HUES48 (cell line): Measurements from ENCODE around the gene ATPAF2.
A peak's percentile ranks its signal among the peaks of the same experiment; 100 is the strongest.

ENCODE experiments used
- H3K27ac ChIP-seq: one replicate; pipeline ENCODE4 v1.7.0; 2013; ENCODE audit warnings: low read depth, low read length, inconsistent platforms
- H3K27me3 ChIP-seq: 2 replicates; pipeline ENCODE4 v1.6.1; 2013; ENCODE audit warnings: mild to moderate bottlenecking, low read length; ENCODE audit not compliant: control insufficient read depth, insufficient read depth
- H3K36me3 ChIP-seq: 2 replicates; pipeline ENCODE4 v1.6.1; 2013; ENCODE audit warnings: low read length; ENCODE audit not compliant: control insufficient read depth, insufficient read depth
- H3K4me1 ChIP-seq: 2 replicates; pipeline ENCODE4 v1.6.1; 2013; ENCODE audit warnings: mild to moderate bottlenecking, low read length; ENCODE audit not compliant: control insufficient read depth, insufficient read depth
- H3K4me3 ChIP-seq: 2 replicates; pipeline ENCODE4 v1.5.1; 2013; ENCODE audit warnings: mild to moderate bottlenecking, low read depth, low read length
- H3K9ac ChIP-seq: 2 replicates; pipeline ENCODE4 v1.6.1; 2013; ENCODE audit warnings: mild to moderate bottlenecking, low read depth, low read length, moderate library complexity
- H3K9me3 ChIP-seq: 2 replicates; pipeline ENCODE4 v1.6.1; 2013; ENCODE audit warnings: low read length; ENCODE audit not compliant: control insufficient read depth, insufficient read depth

ATPAF2 gene

GRCh38 chr17:17972126-17972951, 66.6 kb downstream of the ATPAF2 start, which contains the start of the genes DRC3 and TOM1L2:
Gene DRC3, plus strand, starts transcription at chr17:17972862. Its CDS starts 4,737 bp downstream, at chr17:17977599.
Gene TOM1L2, minus strand, starts transcription at chr17:17972400. Its CDS starts 87 bp downstream, at chr17:17972313.
- Histone ChIP-seq H3K27me3 (no peaks in the 10 kb centered on the region), H3K36me3 (no peaks in the 10 kb centered on the region), H3K4me1 (peaks cover 3% of the 10 kb centered on the region; the same call in 1 of the 2 replicates), H3K27ac (no peak within 1 kb of the TSS), H3K9me3 (no peaks in the 10 kb centered on the region), H3K4me3 (peak within 1 kb of the TSS; percentile 76), H3K9ac (no peak within 1 kb of the TSS)

GRCh38 chr17:17971431-17972125, 67.4 kb downstream of the ATPAF2 start:
- H3K9me3 ChIP-seq: no peaks in the 10 kb centered on the region
- H3K4me1 ChIP-seq: peaks cover 3% of the 10 kb centered on the region; the same call in 1 of the 2 replicates
- H3K27ac ChIP-seq: no peak overlapping the region
- no peaks in the 10 kb centered on the region for H3K36me3 ChIP-seq
- no peaks in the 10 kb centered on the region for H3K27me3 ChIP-seq
- H3K9ac ChIP-seq: no peak overlapping the region
- H3K4me3 ChIP-seq: peak overlapping the region; percentile 76

GRCh38 chr17:17970699-17971430, 68.1 kb downstream of the ATPAF2 start:
- peaks cover 3% of the 10 kb centered on the region; the same call in 1 of the 2 replicates for H3K4me1 ChIP-seq
- H3K4me3 ChIP-seq: no peak overlapping the region; the same call in 1 of the 2 replicates
- H3K9me3 ChIP-seq: no peaks in the 10 kb centered on the region
- H3K36me3 ChIP-seq: no peaks in the 10 kb centered on the region
- H3K27me3 ChIP-seq: no peaks in the 10 kb centered on the region
- no peak overlapping the region for H3K27ac ChIP-seq
- no peak overlapping the region for H3K9ac ChIP-seq
